H1 (cell line): ENCODE results near the gene BCAS1. TPM values are rescaled to one million over a fixed set of nuclear protein-coding genes. Genes with fewer than 3 reads are reported as not detected.
A peak's percentile ranks its signal among the peaks of the same experiment; 100 is the strongest.

Source experiments
- CTCF ChIA-PET: fragments of 300-600 bp; sonication (Branson Sonifier 250); formaldehyde crosslinking; loops from one replicate; lab custom pipeline; 2021; ENCODE audit not compliant: partially characterized antibody; lab: Charles Lee
- POLR2A ChIA-PET: fragments of 300-600 bp; sonication (Branson Sonifier 250); formaldehyde crosslinking; loops from one replicate; lab custom pipeline; 2021; ENCODE audit warnings: inconsistent platforms; ENCODE audit not compliant: partially characterized antibody; lab: Charles Lee
- DNase-seq, 2 experiments: peaks; one replicate each; pipeline versions ENCODE4 v3.0.0 to v3.0.0-alpha.2; 2010 to 2022; ENCODE audit warnings: low spot score in 2 of 2, low read depth in 1 of 2, mixed read lengths in 1 of 2
- FAIRE-seq: peaks from 2 replicates; lab custom pipeline; 2011; peaks lifted over from hg19 to GRCh38; lab: Jason Lieb, UNC
- H2AFZ ChIP-seq: 2 replicates; pipeline ENCODE4 v1.8.1; 2012; ENCODE audit warnings: low read length, inconsistent platforms
- H2AK5ac ChIP-seq: 2 replicates; pipeline ENCODE4 v1.6.1; 2013; ENCODE audit warnings: low read depth, low read length
- H2BK120ac ChIP-seq: replicated peaks from 2 replicates; pipeline ENCODE3; 2013; ENCODE audit warnings: low read depth, low read length, inconsistent platforms
- H2BK12ac ChIP-seq: 2 replicates; pipeline ENCODE4 v1.6.1; 2013; ENCODE audit warnings: low read depth, low read length
- H2BK15ac ChIP-seq: 2 replicates; pipeline ENCODE4 v1.6.1; 2013; ENCODE audit warnings: low read length
- H2BK20ac ChIP-seq: 2 replicates; pipeline ENCODE4 v1.6.1; 2013; ENCODE audit warnings: low read length
- H2BK5ac ChIP-seq: 2 replicates; pipeline ENCODE4 v1.6.1; 2013; ENCODE audit warnings: low read depth, low read length
- H3K14ac ChIP-seq: 2 replicates; pipeline ENCODE4 v1.6.1; 2013; ENCODE audit warnings: inconsistent platforms; ENCODE audit not compliant: insufficient read length
- H3K18ac ChIP-seq: 2 replicates; pipeline ENCODE4 v1.6.1; 2013; ENCODE audit warnings: low read length; ENCODE audit errors: extremely low read depth
- H3K23ac ChIP-seq: 2 replicates; pipeline ENCODE4 v1.6.1; 2013; ENCODE audit warnings: inconsistent platforms; ENCODE audit not compliant: insufficient read length
- H3K23me2 ChIP-seq: 2 replicates; pipeline ENCODE4 v1.6.1; 2013; ENCODE audit warnings: low read depth, low read length
- H3K27ac ChIP-seq: 2 replicates; pipeline ENCODE4 v1.6.1; 2011; ENCODE audit warnings: low read depth, low read length, inconsistent platforms
- H3K27me3 ChIP-seq, 4 experiments: replicated peaks in 1 of 4; 1 replicate in 1 of 4; 2 replicates in 3 of 4; pipeline versions ENCODE4 v1.6.1 to v1.8.1; 2011 to 2013; ENCODE audit warnings: low read length in 3 of 4, mild to moderate bottlenecking in 3 of 4, inconsistent platforms in 2 of 4, mixed read lengths in 2 of 4, moderate library complexity in 1 of 4; ENCODE audit not compliant: control insufficient read depth in 3 of 4, insufficient read depth in 3 of 4; ENCODE audit errors: extremely low read depth in 1 of 4
- H3K36me3 ChIP-seq, 4 experiments: 2 replicates each; pipeline versions ENCODE4 v1.6.1 to v1.8.1; 2011 to 2013; ENCODE audit warnings: mild to moderate bottlenecking in 4 of 4, low read length in 3 of 4, moderate library complexity in 2 of 4, control low read depth in 1 of 4, inconsistent platforms in 1 of 4; ENCODE audit not compliant: insufficient read depth in 4 of 4, control insufficient read depth in 2 of 4
- H3K4ac ChIP-seq: replicated peaks from 2 replicates; pipeline ENCODE3; 2013; ENCODE audit warnings: low read length, low read depth, mixed read lengths, inconsistent platforms; ENCODE audit not compliant: insufficient read length
- H3K4me1 ChIP-seq, 4 experiments: replicated peaks in 1 of 4; 1 replicate in 1 of 4; 2 replicates in 3 of 4; pipeline versions ENCODE4 v1.6.1 to v1.8.1; 2011 to 2013; ENCODE audit warnings: low read length in 3 of 4, inconsistent platforms in 2 of 4, mixed read lengths in 1 of 4; ENCODE audit not compliant: insufficient read depth in 4 of 4, control insufficient read depth in 3 of 4
- H3K4me2 ChIP-seq, 2 experiments: 2 replicates each; pipeline versions ENCODE4 v1.6.1 to v1.8.1; 2011 to 2013; ENCODE audit warnings: low read depth in 2 of 2, low read length in 2 of 2, control low read depth in 1 of 2, inconsistent platforms in 1 of 2, mild to moderate bottlenecking in 1 of 2; ENCODE audit not compliant: insufficient read depth in 1 of 2
- H3K4me3 ChIP-seq, 4 experiments: fragments of 200-600, 300-600 bp in 1 of 4; sonication (generic), shearing (Covaris generic), sonication (Bioruptor Twin) in 1 of 4; 2 replicates each; pipeline versions ENCODE4 v1.5.1 to v1.8.1; 2011 to 2016; ENCODE audit warnings: low read length in 4 of 4, low read depth in 3 of 4, control low read depth in 2 of 4, inconsistent platforms in 2 of 4, mild to moderate bottlenecking in 2 of 4, mixed read lengths in 1 of 4, moderate library complexity in 1 of 4; ENCODE audit not compliant: insufficient read depth in 2 of 4; ENCODE audit errors: extremely low read depth in 1 of 4
- H3K56ac ChIP-seq: replicated peaks from 2 replicates; pipeline ENCODE3; 2013; ENCODE audit warnings: low read depth, mild to moderate bottlenecking, mixed read lengths, low read length, inconsistent platforms; ENCODE audit not compliant: insufficient read length
- H3K79me1 ChIP-seq: 2 replicates; pipeline ENCODE4 v1.6.1; 2013; ENCODE audit warnings: low read depth, low read length, control low read depth
- H3K79me2 ChIP-seq, 2 experiments: 2 replicates each; pipeline versions ENCODE4 v1.6.1 to v1.8.1; 2012 to 2013; ENCODE audit warnings: low read length in 2 of 2, mild to moderate bottlenecking in 2 of 2, inconsistent platforms in 1 of 2; ENCODE audit not compliant: insufficient read depth in 2 of 2, control insufficient read depth in 1 of 2
- H3K9ac ChIP-seq, 4 experiments: replicated peaks in 1 of 4; 1 replicate in 1 of 4; 2 replicates in 3 of 4; pipeline versions ENCODE4 v1.6.1 to v1.8.1; 2011 to 2013; ENCODE audit warnings: low read depth in 3 of 4, low read length in 3 of 4, control low read depth in 2 of 4, mild to moderate bottlenecking in 2 of 4, moderate library complexity in 2 of 4, inconsistent platforms in 1 of 4; ENCODE audit errors: extremely low read depth in 1 of 4
- H3K9me3 ChIP-seq, 2 experiments: 2 replicates each; pipeline versions ENCODE4 v1.6.1 to v1.8.1; 2012 to 2013; ENCODE audit warnings: mild to moderate bottlenecking in 2 of 2, moderate library complexity in 2 of 2, control low read depth in 1 of 2, inconsistent platforms in 1 of 2, low read depth in 1 of 2, low read length in 1 of 2, mixed read lengths in 1 of 2; ENCODE audit not compliant: insufficient read depth in 2 of 2
- H4K20me1 ChIP-seq, 2 experiments: replicated peaks in 1 of 2; 2 replicates each; pipeline versions ENCODE3 to v1.8.1; 2011 to 2013; ENCODE audit warnings: inconsistent platforms in 2 of 2, low read length in 2 of 2, mild to moderate bottlenecking in 1 of 2; ENCODE audit not compliant: insufficient read depth in 2 of 2, control insufficient read depth in 1 of 2
- H4K5ac ChIP-seq: 2 replicates; pipeline ENCODE4 v1.6.1; 2013; ENCODE audit warnings: low read length, low read depth, mixed read lengths, inconsistent platforms; ENCODE audit not compliant: insufficient read length
- H4K8ac ChIP-seq: 2 replicates; pipeline ENCODE4 v1.8.0; 2013; ENCODE audit warnings: mild to moderate bottlenecking, moderate library complexity, low read length, inconsistent platforms; ENCODE audit not compliant: insufficient read depth; ENCODE audit errors: extremely low read depth
- H4K91ac ChIP-seq: replicated peaks from 2 replicates; pipeline ENCODE3; 2013; ENCODE audit warnings: low read length, mixed read lengths, inconsistent platforms; ENCODE audit not compliant: insufficient read length
- CBX5 ChIP-seq: fragments of 300-800, 300-1000 bp; sonication (generic); IDR thresholded peaks from 2 replicates; pipeline ENCODE4 v1.7.1; 2016; ENCODE audit warnings: antibody characterized with exemption, low read length, low read depth
- CBX8 ChIP-seq: fragments of 300-800, 300-1000 bp; sonication (generic); IDR thresholded peaks from 2 replicates; pipeline ENCODE4 v1.7.1; 2016; ENCODE audit warnings: low read depth, low read length, borderline replicate concordance
- WGBS, 2 experiments: shearing (Covaris generic) in 1 of 2; methylation state at CpG; one replicate each; pipeline versions ENCODE4 v1.1.6 to v1.1.7; 2013 to 2015; ENCODE audit warnings: low lambda C conversion rate in 2 of 2, mixed read lengths in 2 of 2, inconsistent platforms in 1 of 2, low coverage in 1 of 2, missing lambda C conversion rate in 1 of 2; ENCODE audit not compliant: insufficient replicate concordance in 2 of 2, insufficient coverage in 1 of 2, insufficient read length in 1 of 2; ENCODE audit errors: extremely low coverage in 1 of 2, missing lambda C conversion rate in 1 of 2; 5-methylcytosine and 5-hydroxymethylcytosine counted together
- polyA plus RNA-seq, 7 experiments: library from polyadenylated mRNA; depleted of rRNA in 3 of 7; stranded (reverse) in 5 of 7; unstranded in 2 of 7; fragments of >200 nt in 5 of 7; fragments of 200-250 nt in 2 of 7; gene quantifications; 1 replicate in 5 of 7; 2 replicates in 1 of 7; 4 replicates in 1 of 7; pipeline versions ENCODE4 v1.2.1 to v1.2.3, GENCODE V29; 2011 to 2013; ENCODE audit warnings: missing spikeins in 2 of 7, mixed read lengths in 2 of 7
- total RNA-seq: library from RNA; stranded (reverse); fragmentation: NEBNext Ultra II Directional; extraction: Animal tissue kit (Norgen Biotek cat#: 25700); gene quantifications from 2 replicates; pipeline ENCODE4 v1.2.1, GENCODE V29; 2021

The BCAS1 gene
- total and polyA plus RNA-seq, 2 of the 8 experiments (the other 6 are each of a cell fraction or from before 2014, with no cell fraction given), result 0.06 to 0.19 TPM

GRCh38 chr20:53942973-53943372, 127.4 kb downstream of the BCAS1 start:
- 0 out of 8 replicates have a peak overlapping the region, but pooled peaks of 1 of the 4 experiments have one; percentile 7 for H3K4me3 ChIP-seq
- CTCF ChIA-PET, result interaction anchor here (0.6 to 8.8 kb wide), 8 partner anchors 12 to 396 kb away, joined by 3 to 102 read pairs (median 4); no protein-coding TSS in a partner anchor
- no peaks in the 10 kb centered on the region for H3K36me3 ChIP-seq
- no peak overlapping the region for H4K91ac ChIP-seq
- no peaks in the 10 kb centered on the region for H4K20me1 ChIP-seq
- H3K4me1 ChIP-seq, result peaks cover 3 to 22% (median 15%) of the 10 kb centered on the region in 4 experiments
- H2BK20ac ChIP-seq, result peak overlapping the region; percentile 24; the same call in 1 of the 2 replicates
- H3K14ac ChIP-seq, result no peak overlapping the region
- no peak overlapping the region for H3K56ac ChIP-seq
- H3K4ac ChIP-seq, result no peak overlapping the region
- no peaks in the 10 kb centered on the region for H3K27me3 ChIP-seq
- peak overlapping the region in 1 of 2 experiments; percentile 14; a peak in 1 of 4 replicates for H3K4me2 ChIP-seq
- H3K79me1 ChIP-seq, result no peaks in the 10 kb centered on the region
- H2BK5ac ChIP-seq, result 0 out of 2 replicates have a peak overlapping the region, but pooled peaks have one; percentile 50
- H4K8ac ChIP-seq, result no peak overlapping the region
- no peak overlapping the region for H2BK120ac ChIP-seq
- FAIRE-seq (no peak), DNase-seq (peak in 1 of 2 experiments; percentile 41)
- no peak overlapping the region for H3K27ac ChIP-seq
- H4K5ac ChIP-seq, result no peak overlapping the region
- H3K79me2 ChIP-seq, result no peaks in the 10 kb centered on the region
- no peaks in the 10 kb centered on the region for H3K9me3 ChIP-seq
- no peak overlapping the region for H3K18ac ChIP-seq
- no peak overlapping the region for H2AK5ac ChIP-seq
- no peak overlapping the region for H3K9ac ChIP-seq
- 0 out of 2 replicates have a peak overlapping the region, but pooled peaks have one; percentile 36 for H2BK15ac ChIP-seq
- peak overlapping the region; percentile 45; the same call in 1 of the 2 replicates for H2BK12ac ChIP-seq
- H3K23me2 ChIP-seq, result no peaks in the 10 kb centered on the region; the same call in 1 of the 2 replicates
- H2AFZ ChIP-seq, result no peak overlapping the region
- 74% methylated on average over 3 of the region's 3 CpGs; no CpG with 5 or more reads in 1 of the 2 experiments for WGBS, 2 experiments
- POLR2A ChIA-PET, result interaction anchor here (1.2 kb wide), 1 partner anchor 349 kb away, joined by 3 read pairs; the partner anchor contains the start of gene ZNF217
- TF ChIP-seq CBX8, result no peak
- TF ChIP-seq CBX5, result no peak
- no peak overlapping the region for H3K23ac ChIP-seq
